ENCODE results near the gene SLC36A4.

DNA sequence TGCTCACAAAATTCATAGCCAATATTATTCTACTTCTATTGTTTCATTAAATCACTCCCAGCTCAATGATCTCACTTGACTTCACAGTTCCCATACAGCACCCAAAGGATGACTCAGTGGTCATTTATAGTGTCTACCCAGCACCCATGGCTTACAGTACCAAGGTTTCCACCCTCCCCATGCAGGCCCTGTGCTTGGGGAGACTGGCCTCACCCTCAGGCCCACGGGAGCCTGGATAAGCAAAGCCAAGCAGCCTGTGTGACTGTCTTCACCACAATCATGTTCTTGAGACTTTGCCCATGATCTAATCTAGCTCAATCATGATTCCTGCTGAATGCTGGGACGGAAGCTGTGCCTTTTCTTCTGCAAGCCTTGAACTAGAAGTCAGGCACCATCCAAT, 97.6 kb downstream of the SLC36A4 start:
- TF ChIP-seq, protein P1, sequence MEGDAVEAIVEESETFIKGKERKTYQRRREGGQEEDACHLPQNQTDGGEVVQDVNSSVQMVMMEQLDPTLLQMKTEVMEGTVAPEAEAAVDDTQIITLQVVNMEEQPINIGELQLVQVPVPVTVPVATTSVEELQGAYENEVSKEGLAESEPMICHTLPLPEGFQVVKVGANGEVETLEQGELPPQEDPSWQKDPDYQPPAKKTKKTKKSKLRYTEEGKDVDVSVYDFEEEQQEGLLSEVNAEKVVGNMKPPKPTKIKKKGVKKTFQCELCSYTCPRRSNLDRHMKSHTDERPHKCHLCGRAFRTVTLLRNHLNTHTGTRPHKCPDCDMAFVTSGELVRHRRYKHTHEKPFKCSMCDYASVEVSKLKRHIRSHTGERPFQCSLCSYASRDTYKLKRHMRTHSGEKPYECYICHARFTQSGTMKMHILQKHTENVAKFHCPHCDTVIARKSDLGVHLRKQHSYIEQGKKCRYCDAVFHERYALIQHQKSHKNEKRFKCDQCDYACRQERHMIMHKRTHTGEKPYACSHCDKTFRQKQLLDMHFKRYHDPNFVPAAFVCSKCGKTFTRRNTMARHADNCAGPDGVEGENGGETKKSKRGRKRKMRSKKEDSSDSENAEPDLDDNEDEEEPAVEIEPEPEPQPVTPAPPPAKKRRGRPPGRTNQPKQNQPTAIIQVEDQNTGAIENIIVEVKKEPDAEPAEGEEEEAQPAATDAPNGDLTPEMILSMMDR (IDR thresholded peaks at IDR 0.05): no peak
- no peak for TF ChIP-seq POLR2AphosphoS5 (IDR thresholded peaks at IDR 0.05)
- no peak for TF ChIP-seq POLR2A (IDR thresholded peaks at IDR 0.05)

Measured in prostate gland (tissue), 2 donors.